ENCODE results near the gene LRRC25. TPM values are rescaled to one million over a fixed set of nuclear protein-coding genes. Genes with fewer than 3 reads are reported as not detected.
A peak's percentile ranks its signal among the peaks of the same experiment; 100 is the strongest.

The LRRC25 gene
- total RNA-seq, 1 donor from 2014 or later, result 0.47 TPM

GRCh38 chr19:18423258-18424020, 26.0 kb upstream of the LRRC25 start:
- Mint-ChIP-seq H3K27ac (no peak overlapping the region), H3K36me3 (ENCODE audit: low read depth) (no peaks in the 10 kb centered on the region), H3K4me1 (peaks cover 48% of the 10 kb centered on the region), H3K27me3 (peaks cover 4% of the 10 kb centered on the region), H3K4me3 (no peak overlapping the region), H3K9me3 (no peaks in the 10 kb centered on the region)
- POLR2A ChIA-PET, result interaction anchor here (0.6 kb wide), 1 partner anchor 401 kb away, joined by 4 read pairs; no protein-coding TSS in a partner anchor
- ATAC-seq (ENCODE audit: low read depth) (no peak), DNase-seq (no peak)
- intact Hi-C loops (cut with micrococcal nuclease), result no loop called here
- no peak for TF ChIP-seq CTCF (IDR thresholded peaks at IDR 0.05)
- CTCF ChIA-PET, result interaction anchor here (1.4 kb wide), 1 partner anchor 10 kb away, joined by 5 read pairs; no protein-coding TSS in a partner anchor

GRCh38 chr19:18422530-18423191, 25.2 kb upstream of the LRRC25 start:
- TF ChIP-seq CTCF (IDR thresholded peaks at IDR 0.05), result no peak
- DNase-seq (no peak), ATAC-seq (ENCODE audit: low read depth) (no peak)
- intact Hi-C loops (cut with micrococcal nuclease), result no loop called here
- no peak overlapping the region for H3K27ac Mint-ChIP-seq
- H3K27me3 Mint-ChIP-seq, result peaks cover 11% of the 10 kb centered on the region
- ChIA-PET CTCF (interaction anchor here (0.6 kb wide), 1 partner anchor 11 kb away, joined by 4 read pairs; no protein-coding TSS in a partner anchor), POLR2A (interaction anchor here (0.5 to 7.2 kb wide), 2 partner anchors 97 to 142 kb away, joined by 3 to 47 read pairs; partner anchors contain the start of gene JUND)
- peaks cover 56% of the 10 kb centered on the region for H3K4me1 Mint-ChIP-seq
- H3K36me3 Mint-ChIP-seq (ENCODE audit: low read depth), result no peaks in the 10 kb centered on the region
- no peak overlapping the region for H3K4me3 Mint-ChIP-seq
- H3K9me3 Mint-ChIP-seq, result no peaks in the 10 kb centered on the region

GRCh38 chr19:18421371-18421959, 24.0 kb upstream of the LRRC25 start:
- peaks cover 18% of the 10 kb centered on the region for H3K27me3 Mint-ChIP-seq
- ChIA-PET POLR2A (interaction anchor here (0.5 to 7.2 kb wide), 3 partner anchors 11 to 141 kb away, joined by 3 to 47 read pairs (median 11); partner anchors contain the start of gene JUND), CTCF (interaction anchor here (3.0 kb wide), 1 partner anchor 143 kb away, joined by 16 read pairs; no protein-coding TSS in a partner anchor)
- no peak overlapping the region for H3K27ac Mint-ChIP-seq
- H3K4me1 Mint-ChIP-seq, result peaks cover 64% of the 10 kb centered on the region
- H3K4me3 Mint-ChIP-seq, result no peak overlapping the region
- H3K9me3 Mint-ChIP-seq, result no peaks in the 10 kb centered on the region
- intact Hi-C loops (cut with micrococcal nuclease), result no loop called here
- H3K36me3 Mint-ChIP-seq (ENCODE audit: low read depth), result no peaks in the 10 kb centered on the region
- no peak for DNase-seq
- TF ChIP-seq CTCF (IDR thresholded peaks at IDR 0.05), result no peak
- no peak for ATAC-seq (ENCODE audit: low read depth)

GRCh38 chr19:18420930-18421329, 23.5 kb upstream of the LRRC25 start:
- ATAC-seq (ENCODE audit: low read depth) (no peak), DNase-seq (no peak)
- H3K4me1 Mint-ChIP-seq, result peaks cover 65% of the 10 kb centered on the region
- no peaks in the 10 kb centered on the region for H3K36me3 Mint-ChIP-seq (ENCODE audit: low read depth)
- no peak for TF ChIP-seq CTCF (IDR thresholded peaks at IDR 0.05)
- no peak overlapping the region for H3K27ac Mint-ChIP-seq
- H3K27me3 Mint-ChIP-seq, result peaks cover 24% of the 10 kb centered on the region
- H3K9me3 Mint-ChIP-seq, result no peaks in the 10 kb centered on the region
- ChIA-PET POLR2A (interaction anchor here (0.5 to 7.2 kb wide), 4 partner anchors 11 to 141 kb away, joined by 3 to 47 read pairs (median 7); partner anchors contain the start of gene JUND), CTCF (interaction anchor here (3.0 kb wide), 1 partner anchor 142 kb away, joined by 16 read pairs; no protein-coding TSS in a partner anchor)
- H3K4me3 Mint-ChIP-seq, result peak overlapping the region; percentile 32
- intact Hi-C loops (cut with micrococcal nuclease), result no loop called here
